HL-60 (cell line): ENCODE data around the gene TMC6.

Experiments used
- DNase-seq, 2 experiments: peaks; one replicate each; pipeline ENCODE4 v3.0.0-alpha.2; 2010 to 2020; ENCODE audit warnings: low read depth in 1 of 2, low spot score in 1 of 2
- H3K27ac ChIP-seq: fragments of 250-450 bp; sonication (Bioruptor Pico); replicated peaks from 2 replicates; pipeline ENCODE4 v1.5.1; 2020; ENCODE audit warnings: mild to moderate bottlenecking, moderate library complexity
- H3K27me3 ChIP-seq: fragments of 250-450 bp; sonication (Bioruptor Pico); 2 replicates; pipeline ENCODE4 v1.5.1; 2021; ENCODE audit warnings: mild to moderate bottlenecking, moderate library complexity; ENCODE audit not compliant: insufficient read depth, poor library complexity, severe bottlenecking
- H3K4me3 ChIP-seq: replicated peaks from 2 replicates; pipeline ENCODE4 v1.5.1; 2011; ENCODE audit warnings: mild to moderate bottlenecking, control low read depth, low read length; ENCODE audit not compliant: insufficient read depth
- CTCF ChIP-seq: IDR thresholded peaks from one replicate; pipeline ENCODE4 v1.5.1; 2011; ENCODE audit warnings: low read length, control low read depth, inconsistent platforms; ENCODE audit not compliant: insufficient read depth
- GABPA ChIP-seq: IDR thresholded peaks from 2 replicates; pipeline ENCODE4 v1.6.1; 2012; ENCODE audit warnings: low read depth
- POLR2AphosphoS5 ChIP-seq: IDR thresholded peaks from 2 replicates; pipeline ENCODE4 v1.6.1; 2012; ENCODE audit warnings: low read depth
- REST ChIP-seq: IDR thresholded peaks from 2 replicates; pipeline ENCODE4 v1.6.1; 2012; ENCODE audit warnings: low read depth; ENCODE audit not compliant: insufficient replicate concordance
- SPI1 ChIP-seq: IDR thresholded peaks from 2 replicates; pipeline ENCODE4 v1.6.1; 2012; ENCODE audit warnings: low read depth, mild to moderate bottlenecking, borderline replicate concordance

Gene TMC6

GRCh38 chr17:78125138-78125913, 3.2 kb downstream of the TMC6 start:
- Histone ChIP-seq H3K27me3 (no peaks in the 10 kb centered on the region), H3K4me3 (peak overlapping the region; percentile 16), H3K27ac (peak overlapping the region; percentile 93)
- TF ChIP-seq REST (no peak), SPI1 (no peak), GABPA (no peak), CTCF (no peak), POLR2AphosphoS5 (no peak)
- peak in 1 of 2 experiments; percentile 54 for DNase-seq

- no peak for DNase-seq
These were observed 3.8 kb downstream of the TMC6 start for GRCh38 chr17:78124836-78125137.

More at GRCh38 chr17:78124836-78125137, 3.8 kb downstream of the TMC6 start:
- H3K4me3 ChIP-seq: peak overlapping the region; percentile 16
- peak overlapping the region; percentile 93 for H3K27ac ChIP-seq
- TF ChIP-seq SPI1 (no peak), REST (no peak), POLR2AphosphoS5 (no peak), GABPA (no peak), CTCF (no peak)
- no peaks in the 10 kb centered on the region for H3K27me3 ChIP-seq
